GM10847 (cell line): Measurements from ENCODE around the gene EHBP1L1.

Source experiments
- POLR2A ChIP-seq: IDR thresholded peaks from 2 replicates; pipeline ENCODE4 v1.6.1; 2011; ENCODE audit not compliant: insufficient read length; ENCODE audit errors: extremely low read depth

EHBP1L1 gene

DNA sequence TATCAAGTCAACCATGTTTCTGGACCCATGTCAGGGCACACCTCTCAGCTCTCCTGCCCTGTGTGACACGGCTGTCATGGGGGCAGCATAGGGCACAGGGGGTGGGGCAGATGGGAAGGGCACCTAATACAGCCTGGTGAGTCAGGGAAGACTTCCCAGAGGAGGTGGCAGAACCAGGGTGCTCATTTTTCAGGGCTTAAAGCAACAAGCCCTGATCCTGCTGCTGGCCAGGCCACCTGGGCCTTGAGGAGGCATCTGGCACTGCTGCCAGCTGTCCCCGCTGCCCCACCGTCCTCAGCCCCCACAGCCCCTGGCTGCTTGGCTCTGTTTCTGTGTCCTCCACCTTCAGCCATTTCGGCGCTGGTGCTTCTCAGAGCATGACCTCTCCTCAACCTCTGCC is 33.8 kb downstream of the EHBP1L1 start:
- TF ChIP-seq POLR2A, result no peak

DNA sequence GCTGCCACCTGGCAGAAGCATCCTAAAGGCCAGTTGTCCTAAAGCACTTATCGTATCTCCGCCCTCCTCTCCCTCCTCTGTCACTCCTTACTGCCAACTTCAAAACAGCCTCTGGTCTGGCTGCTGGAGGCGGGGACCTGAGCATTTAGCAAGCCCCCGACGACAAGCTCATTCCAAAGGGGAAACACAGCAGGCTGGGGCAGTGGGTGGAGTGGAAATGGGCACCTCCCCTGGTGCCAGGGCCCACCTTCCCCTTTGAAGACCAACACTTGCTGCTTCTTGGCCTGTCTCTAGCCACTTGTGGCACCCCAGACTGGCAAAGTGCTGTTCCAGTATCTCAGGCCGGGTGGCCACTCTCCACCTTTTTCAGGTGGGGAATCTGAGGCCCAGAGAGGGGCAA is 34.6 kb downstream of the EHBP1L1 start:
- TF ChIP-seq POLR2A, result no peak

DNA sequence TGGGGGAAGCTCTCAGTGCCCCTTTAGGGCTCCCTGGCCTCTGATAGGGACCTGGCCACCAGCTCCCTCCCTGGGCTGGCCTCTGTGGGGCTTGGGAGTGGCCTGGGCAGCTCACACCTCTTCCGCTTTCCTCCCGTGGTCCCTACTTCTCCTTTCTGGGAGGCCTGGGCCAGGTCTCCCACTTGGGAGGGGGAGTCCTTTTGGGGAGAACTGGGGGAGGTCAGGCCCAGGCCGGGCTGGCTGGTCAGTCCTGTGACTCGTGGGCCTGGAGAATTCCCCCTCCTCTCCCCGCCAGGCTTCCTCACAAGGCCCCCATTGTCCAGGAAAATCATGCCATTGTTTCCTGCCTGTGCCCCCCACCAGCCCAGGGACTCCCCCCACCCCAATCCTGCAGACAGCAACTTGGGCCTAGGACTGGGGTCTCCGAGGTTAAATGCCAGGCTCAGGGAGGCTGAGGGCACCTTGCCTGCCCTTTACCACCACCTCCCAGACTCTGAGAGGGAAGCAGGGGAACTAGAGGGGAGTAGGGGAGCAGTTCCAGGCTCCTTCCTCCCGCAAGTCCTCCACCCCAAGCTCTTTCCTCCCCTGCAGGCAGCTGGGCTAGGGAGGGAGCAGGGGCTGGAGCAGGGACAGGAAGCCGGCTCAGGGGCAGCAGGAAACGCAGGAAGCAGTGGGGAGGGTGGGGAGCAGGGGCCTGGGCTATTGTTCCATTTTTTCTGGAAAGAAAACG is 35.3 kb downstream of the EHBP1L1 start:
- TF ChIP-seq POLR2A, result no peak

DNA sequence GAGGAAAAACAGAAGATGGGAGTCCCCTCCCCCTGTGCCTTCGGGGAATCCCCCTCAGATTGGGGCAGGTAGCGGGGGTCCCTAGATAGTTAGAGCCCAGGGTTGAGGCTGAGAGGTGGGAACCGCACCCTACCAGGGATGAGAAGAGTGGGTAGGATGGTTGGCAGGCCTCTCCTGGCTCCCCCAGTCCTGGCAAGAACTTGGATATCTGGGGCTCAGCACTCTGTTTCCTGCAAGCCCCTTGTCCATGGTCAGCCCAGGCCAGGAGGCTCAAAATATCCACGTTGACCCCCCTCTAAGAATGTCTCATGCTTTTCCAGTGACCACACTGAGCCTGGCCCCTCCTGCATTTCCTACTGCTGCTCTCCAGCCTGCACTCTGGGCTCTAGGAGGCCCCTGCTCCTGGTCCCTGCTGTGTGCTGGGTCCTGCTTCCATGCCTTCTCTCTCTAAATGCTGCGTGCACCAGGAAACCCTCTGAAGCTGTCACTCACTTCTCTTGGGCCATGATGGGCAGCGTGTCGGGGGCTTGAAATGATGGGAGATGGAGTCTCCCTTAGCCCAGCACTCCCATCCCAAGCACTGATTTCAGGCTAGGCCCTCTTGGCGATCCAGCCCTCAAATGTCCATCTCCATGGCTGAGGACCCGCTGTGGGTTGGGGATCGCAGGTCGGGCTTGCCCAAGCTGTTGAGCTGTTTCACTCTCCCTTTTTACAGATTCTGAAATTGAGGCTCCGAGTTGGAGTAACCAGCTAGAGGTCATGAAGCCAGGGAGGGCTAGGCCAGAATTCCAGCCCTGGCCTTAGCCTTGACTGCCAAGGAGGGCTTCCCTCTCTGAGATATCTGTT is 36.1 kb downstream of the EHBP1L1 start:
- no peak for TF ChIP-seq POLR2A

DNA sequence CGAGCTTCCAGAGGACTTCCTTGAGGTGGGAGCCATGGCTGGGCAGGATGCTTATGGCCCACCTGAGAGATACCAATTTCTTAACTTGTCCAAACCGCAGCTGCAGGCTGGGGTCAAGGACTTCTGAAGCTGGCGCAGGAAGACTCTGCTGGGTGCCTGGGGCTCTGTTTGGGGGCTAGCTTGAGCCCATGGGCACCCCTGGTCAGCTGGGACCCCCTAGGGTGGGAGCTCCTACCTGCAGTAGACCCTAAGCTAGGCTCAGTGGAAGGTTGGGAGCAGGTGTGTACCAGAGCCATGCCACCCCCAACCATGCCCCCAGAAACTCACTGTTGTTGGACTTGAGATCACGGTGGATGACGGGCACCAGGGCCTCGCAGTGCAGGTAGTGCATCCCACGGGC is 36.8 kb downstream of the EHBP1L1 start:
- TF ChIP-seq POLR2A, result no peak

DNA sequence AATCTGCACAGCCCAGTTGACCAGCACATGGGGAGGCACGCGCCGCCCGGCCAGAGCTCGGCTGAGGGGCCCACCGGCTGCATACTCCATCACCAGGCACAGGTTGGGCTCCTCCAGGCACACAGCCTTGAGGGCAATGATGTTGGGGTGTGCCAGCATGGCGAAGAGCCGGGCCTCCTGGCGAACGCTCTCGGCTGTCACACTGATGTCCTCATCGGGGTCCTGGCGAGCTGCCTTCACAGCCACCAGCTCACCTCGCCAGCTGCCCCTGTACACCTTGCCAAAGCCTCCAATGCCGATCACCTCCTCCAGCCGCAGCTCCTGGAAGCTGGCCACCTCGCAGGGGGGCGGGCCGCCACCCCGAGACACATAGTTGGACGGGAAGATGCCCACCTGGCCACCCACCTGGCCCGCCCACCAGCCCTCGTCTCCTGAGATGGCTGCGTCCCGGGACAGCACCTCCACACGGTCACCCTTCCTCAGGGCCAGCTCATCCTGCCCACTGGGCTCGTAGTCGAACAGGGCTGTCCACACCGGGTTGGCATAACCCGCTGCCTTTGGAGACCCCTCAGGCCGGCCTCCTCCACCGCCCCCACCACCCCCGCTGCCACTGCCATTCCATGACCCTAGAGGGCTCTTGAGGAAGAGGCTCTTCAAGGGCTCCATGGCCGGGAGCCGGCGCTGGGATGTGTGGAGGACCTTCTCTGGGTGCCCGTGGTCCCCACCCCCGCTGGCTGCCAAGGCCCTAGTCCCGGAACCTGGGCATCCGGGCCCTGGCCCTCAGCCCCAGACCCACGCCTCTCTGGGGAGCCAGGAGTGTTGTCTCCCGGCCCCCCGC is 37.5 kb downstream of the EHBP1L1 start:
- no peak for TF ChIP-seq POLR2A

DNA sequence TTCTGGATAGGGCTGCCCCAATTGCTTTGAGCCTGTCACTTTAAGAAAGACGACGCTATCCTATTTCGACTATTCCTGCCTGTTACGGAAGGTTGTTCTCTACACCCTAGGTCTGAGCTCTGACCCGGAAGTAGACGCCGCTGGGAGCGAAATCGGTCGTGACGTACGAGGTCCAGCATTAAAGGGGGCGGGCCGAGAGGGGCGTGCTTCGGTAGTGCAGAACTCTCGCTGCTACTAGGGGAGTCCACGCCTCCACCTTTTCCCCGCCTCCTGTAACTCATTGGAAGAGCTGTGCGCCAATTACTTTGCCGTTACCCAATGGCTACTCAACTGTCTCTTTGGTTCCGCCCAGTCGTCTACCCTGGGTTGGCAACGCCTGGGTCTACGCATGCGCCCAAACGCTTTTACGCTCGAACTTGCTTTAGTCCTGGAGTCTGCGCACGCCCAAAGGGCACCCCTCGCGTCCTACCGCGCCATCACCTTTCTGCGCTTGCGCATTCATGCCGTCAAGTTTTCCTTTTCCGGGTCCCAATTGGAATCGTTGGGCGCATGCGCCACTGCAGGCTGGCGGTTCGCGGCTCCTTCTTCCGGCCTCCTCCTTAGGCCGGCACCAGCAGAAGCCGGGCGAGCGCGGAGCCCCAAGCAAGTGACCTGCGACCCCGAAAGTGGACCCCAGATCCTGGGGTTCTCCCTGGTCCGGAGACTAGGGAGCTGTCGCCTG is 39.5 kb downstream of the EHBP1L1 start, which contains the start of gene PCNX3:
Gene PCNX3, plus strand, starts transcription at position 548 of the 721 bp plus-strand sequence. CDS start 536 bp downstream, outside the sequence.
- no peak for TF ChIP-seq POLR2A

DNA sequence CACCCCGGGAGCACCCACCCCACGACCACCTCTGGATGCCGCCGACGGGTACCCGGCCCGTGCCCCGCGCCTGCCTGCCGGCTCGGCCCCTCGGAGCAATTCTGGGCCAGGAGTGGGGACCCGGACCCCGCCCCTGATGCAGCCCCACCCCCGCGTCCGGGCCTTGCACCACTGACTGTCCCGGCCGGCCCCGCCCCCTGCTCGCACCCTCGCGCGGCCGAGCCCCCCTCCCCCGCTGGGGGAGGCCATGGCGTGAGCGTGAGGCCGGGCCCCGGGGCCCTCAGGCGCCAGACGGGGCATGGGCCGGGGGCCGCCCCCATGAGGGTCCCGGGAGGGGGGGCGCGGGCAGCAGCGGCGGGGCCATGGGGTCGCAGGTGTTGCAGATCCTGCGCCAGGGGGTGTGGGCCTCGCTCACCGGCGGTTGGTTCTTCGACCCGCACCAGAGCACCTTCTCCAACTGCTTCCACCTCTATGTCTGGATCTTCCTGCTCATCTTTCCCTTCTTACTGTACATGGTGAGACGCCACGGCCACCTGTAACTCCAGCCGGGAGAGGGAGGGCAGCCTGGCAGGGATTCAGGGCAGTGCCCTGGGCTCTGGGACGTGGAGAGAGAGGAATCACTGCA is 40.2 kb downstream of the EHBP1L1 start:
- no peak for TF ChIP-seq POLR2A

DNA sequence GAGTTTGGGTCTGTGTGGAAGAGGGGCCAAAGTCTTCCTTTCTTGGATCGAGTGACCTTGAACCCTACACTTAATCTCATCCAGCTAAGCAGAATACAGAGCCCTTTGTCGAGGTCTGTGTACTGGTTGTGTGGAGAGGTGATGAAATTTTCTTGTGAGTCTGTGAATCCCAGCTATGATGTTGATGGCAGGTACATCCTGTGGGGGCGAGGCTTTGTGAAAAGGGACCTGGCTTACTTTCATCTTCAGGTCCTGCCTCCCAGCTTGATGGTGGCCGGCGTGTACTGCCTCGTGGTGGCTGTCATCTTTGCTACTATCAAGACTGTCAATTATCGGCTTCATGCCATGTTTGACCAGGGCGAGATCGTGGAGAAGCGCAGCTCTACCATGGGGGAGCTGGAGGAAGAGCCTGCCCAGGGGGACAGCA is 40.7 kb downstream of the EHBP1L1 start:
- TF ChIP-seq POLR2A, result no peak

DNA sequence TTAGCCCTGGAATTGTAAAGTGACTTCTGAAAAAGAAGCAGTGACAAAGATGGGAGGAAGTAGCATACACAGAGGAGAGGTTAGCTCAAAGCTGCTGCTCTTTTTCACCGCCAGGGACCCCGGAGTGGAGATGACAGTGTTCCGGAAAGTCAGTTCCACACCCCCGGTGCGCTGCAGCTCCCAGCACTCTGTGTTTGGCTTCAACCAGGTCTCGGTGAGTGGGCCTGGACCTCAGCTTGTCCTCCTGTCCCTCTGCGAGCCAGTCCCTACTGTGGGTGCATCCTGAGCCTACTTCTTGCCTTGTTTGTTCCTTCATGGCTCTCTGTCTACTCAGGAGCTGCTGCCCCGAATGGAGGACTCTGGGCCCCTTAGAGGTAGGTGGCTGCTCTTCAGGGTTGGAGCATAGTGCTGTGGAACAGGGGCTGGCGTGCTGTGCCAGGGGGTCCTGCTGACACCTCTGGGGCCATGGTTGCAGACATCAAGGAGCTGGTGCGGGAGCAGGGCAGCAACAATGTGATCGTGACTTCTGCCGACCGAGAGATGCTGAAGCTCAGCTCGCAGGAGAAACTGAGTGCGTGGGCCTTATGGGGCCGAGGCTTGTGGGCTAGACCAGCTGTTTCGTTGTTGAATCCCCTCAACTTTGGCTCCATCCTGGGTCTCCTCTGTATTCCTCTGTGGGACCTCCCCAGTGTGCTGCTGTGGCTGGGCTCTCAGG is 41.4 kb downstream of the EHBP1L1 start:
- no peak for TF ChIP-seq POLR2A

DNA sequence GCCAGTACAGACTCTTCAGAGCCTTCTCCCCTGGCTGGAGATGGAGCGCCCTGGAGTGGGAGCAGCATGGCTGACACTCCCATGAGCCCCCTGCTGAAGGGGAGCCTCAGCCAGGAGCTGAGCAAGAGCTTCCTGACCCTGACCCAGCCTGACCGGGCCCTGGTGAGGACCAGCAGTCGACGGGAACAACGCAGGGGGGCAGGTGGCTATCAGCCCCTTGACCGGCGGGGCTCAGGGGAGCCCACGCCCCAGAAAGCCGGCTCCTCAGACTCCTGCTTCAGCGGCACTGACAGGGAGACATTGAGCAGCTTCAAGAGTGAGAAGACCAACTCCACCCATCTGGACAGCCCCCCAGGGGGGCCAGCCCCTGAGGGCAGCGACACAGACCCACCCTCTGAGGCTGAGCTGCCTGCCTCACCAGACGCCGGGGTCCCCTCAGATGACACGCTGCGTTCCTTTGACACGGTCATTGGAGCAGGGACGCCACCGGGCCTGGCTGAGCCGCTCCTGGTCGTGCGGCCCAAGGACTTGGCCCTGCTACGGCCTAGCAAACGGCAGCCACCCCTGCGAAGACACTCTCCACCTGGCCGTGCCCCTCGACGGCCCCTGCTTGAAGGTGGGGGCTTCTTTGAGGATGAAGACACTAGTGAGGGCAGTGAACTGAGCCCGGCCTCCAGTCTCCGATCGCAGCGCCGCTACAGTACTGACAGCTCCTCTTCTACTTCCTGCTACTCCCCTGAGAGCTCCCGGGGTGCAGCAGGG is 42.3 kb downstream of the EHBP1L1 start:
- TF ChIP-seq POLR2A, result no peak

DNA sequence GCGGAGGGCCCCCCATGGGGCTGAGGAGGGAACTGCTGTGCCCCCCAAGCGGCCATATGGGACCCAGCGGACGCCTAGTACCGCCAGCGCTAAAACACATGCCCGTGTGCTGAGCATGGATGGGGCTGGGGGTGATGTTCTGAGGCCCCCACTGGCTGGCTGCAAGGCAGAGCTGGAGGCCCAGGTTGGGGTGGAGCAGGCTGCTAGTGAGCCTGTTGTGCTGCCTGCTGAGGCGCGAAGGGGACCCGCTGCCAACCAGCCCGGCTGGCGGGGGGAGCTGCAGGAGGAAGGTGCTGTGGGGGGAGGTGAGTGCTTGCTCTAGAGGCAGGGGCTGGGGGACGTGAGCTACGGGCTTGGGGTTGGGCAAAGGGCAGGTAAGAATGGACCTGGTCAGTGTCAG is 42.9 kb downstream of the EHBP1L1 start:
- TF ChIP-seq POLR2A, result no peak

DNA sequence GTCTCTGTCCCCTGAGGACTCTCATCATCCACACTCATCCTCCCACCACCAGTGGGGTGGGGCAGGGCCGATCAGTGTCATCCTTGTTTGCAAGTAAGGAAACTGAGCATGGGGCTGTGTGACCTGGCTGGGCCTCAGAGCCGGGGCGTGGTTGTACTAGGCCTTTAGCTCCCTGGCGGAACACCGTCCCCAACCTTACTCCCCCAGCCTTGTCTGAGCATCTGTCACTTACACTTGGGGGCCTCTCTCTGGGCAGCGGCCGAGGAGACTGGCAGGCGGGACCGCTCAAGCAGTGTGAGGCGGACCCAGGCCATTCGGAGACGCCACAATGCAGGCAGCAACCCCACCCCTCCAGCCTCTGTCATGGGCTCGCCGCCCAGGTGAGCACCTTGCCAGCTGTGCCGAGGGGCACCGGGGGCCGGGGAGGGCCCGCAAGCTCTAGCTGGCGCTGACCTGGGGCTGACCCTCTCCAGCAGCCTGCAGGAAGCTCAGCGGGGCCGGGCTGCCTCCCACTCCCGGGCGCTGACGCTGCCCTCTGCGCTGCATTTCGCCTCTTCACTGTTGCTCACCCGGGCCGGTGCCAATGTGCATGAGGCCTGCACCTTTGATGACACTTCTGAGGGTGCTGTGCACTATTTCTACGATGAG is 43.6 kb downstream of the EHBP1L1 start:
- TF ChIP-seq POLR2A, result no peak

DNA sequence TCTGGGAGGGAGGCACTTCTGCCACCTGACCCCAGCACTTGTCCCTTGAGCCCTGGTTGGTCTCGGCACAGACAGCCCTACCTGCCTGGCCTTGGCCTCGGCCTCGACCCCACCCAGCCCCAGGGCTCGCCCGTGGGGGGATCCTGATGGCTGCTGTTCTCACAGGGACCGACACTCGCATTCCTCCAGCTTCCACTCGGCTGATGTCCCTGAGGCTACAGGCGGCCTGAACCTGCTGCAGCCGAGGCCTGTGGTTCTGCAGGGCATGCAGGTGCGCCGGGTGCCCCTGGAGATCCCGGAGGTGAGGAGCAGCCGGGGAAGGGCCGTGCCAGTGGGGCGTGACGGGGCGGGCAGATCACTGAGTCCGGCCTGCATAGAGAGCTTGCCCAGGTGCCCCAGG is 44.8 kb downstream of the EHBP1L1 start:
- TF ChIP-seq POLR2A, result no peak
